IMR-90 (cell line): ENCODE data around the gene NR2F2. TPM values are rescaled to one million over a fixed set of nuclear protein-coding genes. Genes with fewer than 3 reads are reported as not detected.
A peak's percentile ranks its signal among the peaks of the same experiment; 100 is the strongest.

Experiments used
- ATAC-seq: fragments of 200-7000 bp; cut with Tn5 transposase; 2 replicates; pipeline ENCODE4 v1.9.1; 2020; ENCODE audit warnings: low read depth, mild to moderate bottlenecking, moderate library complexity
- BruUV-seq: library from RNA; stranded (reverse); fragments of 400-500 nt; replicated peaks from 2 replicates; lab custom pipeline; 2021; lab: Mats Ljungman, UMichigan
- CTCF ChIA-PET: fragments of 300-600 bp; formaldehyde crosslinking; extraction: SDS; loops from one replicate; lab custom pipeline; 2021; ENCODE audit warnings: antibody characterized with exemption; lab: Yijun Ruan, JAX
- POLR2A ChIA-PET: fragments of 300-600 bp; sonication (Branson Sonifier 250); formaldehyde crosslinking; loops from one replicate; lab custom pipeline; 2022; ENCODE audit warnings: antibody characterized with exemption; ENCODE audit not compliant: unreplicated experiment; lab: Charles Lee
- DNase-seq: peaks from one replicate; pipeline ENCODE4 v3.0.0; 2013
- H2AFZ ChIP-seq: replicated peaks from 2 replicates; pipeline ENCODE3; 2013; ENCODE audit warnings: low read length, mild to moderate bottlenecking; ENCODE audit not compliant: poor library complexity
- H2AK5ac ChIP-seq: 2 replicates; pipeline ENCODE4 v1.6.1; 2013; ENCODE audit warnings: low read depth, low read length, inconsistent platforms
- H2AK9ac ChIP-seq: replicated peaks from 2 replicates; pipeline ENCODE3; 2013; ENCODE audit warnings: mild to moderate bottlenecking, low read depth, low read length, moderate library complexity; ENCODE audit not compliant: poor library complexity
- H2BK120ac ChIP-seq: 2 replicates; pipeline ENCODE4 v1.6.1; 2013; ENCODE audit warnings: low read depth, low read length, inconsistent platforms
- H2BK15ac ChIP-seq: 3 replicates; pipeline ENCODE4 v1.6.1; 2013; ENCODE audit warnings: low read depth, low read length, inconsistent platforms
- H2BK20ac ChIP-seq: 2 replicates; pipeline ENCODE4 v1.6.1; 2013; ENCODE audit warnings: low read depth, mild to moderate bottlenecking, inconsistent platforms, low read length, moderate library complexity
- H2BK5ac ChIP-seq: 2 replicates; pipeline ENCODE4 v1.6.1; 2013; ENCODE audit warnings: mild to moderate bottlenecking, low read depth, low read length, inconsistent platforms; ENCODE audit not compliant: poor library complexity, severe bottlenecking
- H3K14ac ChIP-seq: replicated peaks from 2 replicates; pipeline ENCODE4 v1.6.1; 2013; ENCODE audit warnings: low read depth, low read length, inconsistent platforms
- H3K18ac ChIP-seq: 2 replicates; pipeline ENCODE4 v1.6.1; 2013; ENCODE audit warnings: low read depth, low read length, control low read depth
- H3K23ac ChIP-seq: 2 replicates; pipeline ENCODE4 v1.6.1; 2013; ENCODE audit warnings: low read depth, low read length, inconsistent platforms
- H3K27ac ChIP-seq: 2 replicates; pipeline ENCODE4 v1.5.1; 2013; ENCODE audit warnings: mild to moderate bottlenecking, control low read depth, low read length; ENCODE audit not compliant: insufficient read depth
- H3K27me3 ChIP-seq: 2 replicates; pipeline ENCODE4 v1.6.1; 2013; ENCODE audit warnings: low read length; ENCODE audit not compliant: control insufficient read depth, insufficient read depth
- H3K36me3 ChIP-seq: 2 replicates; pipeline ENCODE4 v1.6.1; 2013; ENCODE audit warnings: low read length, mixed read lengths; ENCODE audit not compliant: control insufficient read depth, insufficient read depth
- H3K4ac ChIP-seq: 2 replicates; pipeline ENCODE4 v1.6.1; 2013; ENCODE audit warnings: low read depth, low read length, inconsistent platforms
- H3K4me1 ChIP-seq: 2 replicates; pipeline ENCODE4 v1.6.1; 2013; ENCODE audit warnings: low read length, mixed read lengths; ENCODE audit not compliant: control insufficient read depth, insufficient read depth
- H3K4me2 ChIP-seq: 2 replicates; pipeline ENCODE4 v1.6.1; 2013; ENCODE audit warnings: low read depth, mild to moderate bottlenecking, control low read depth, low read length, moderate library complexity
- H3K4me3 ChIP-seq: 2 replicates; pipeline ENCODE4 v1.5.1; 2013; ENCODE audit warnings: low read depth, mild to moderate bottlenecking, control low read depth, low read length, moderate library complexity; ENCODE audit not compliant: insufficient read depth
- H3K56ac ChIP-seq: 2 replicates; pipeline ENCODE4 v1.6.1; 2013; ENCODE audit warnings: low read length, inconsistent platforms; ENCODE audit not compliant: insufficient read depth; ENCODE audit errors: extremely low read depth
- H3K79me1 ChIP-seq, 2 experiments: 2 replicates each; pipeline ENCODE4 v1.6.1; 2013; ENCODE audit warnings: low read length in 2 of 2, inconsistent platforms in 1 of 2, low read depth in 1 of 2
- H3K9ac ChIP-seq: 2 replicates; pipeline ENCODE4 v1.6.1; 2013; ENCODE audit warnings: low read depth, low read length, control low read depth
- H3K9me1 ChIP-seq: 2 replicates; pipeline ENCODE4 v1.6.1; 2013; ENCODE audit warnings: low read length, inconsistent platforms; ENCODE audit not compliant: insufficient read depth
- H3K9me3 ChIP-seq: 2 replicates; pipeline ENCODE4 v1.6.1; 2013; ENCODE audit warnings: low read length; ENCODE audit not compliant: control insufficient read depth, insufficient read depth
- H4K20me1 ChIP-seq: 2 replicates; pipeline ENCODE4 v1.6.1; 2013; ENCODE audit warnings: low read length, inconsistent platforms; ENCODE audit not compliant: insufficient read depth
- H4K5ac ChIP-seq: 2 replicates; pipeline ENCODE4 v1.6.1; 2013; ENCODE audit warnings: mild to moderate bottlenecking, low read depth, low read length, control low read depth
- H4K8ac ChIP-seq, 2 experiments: 2 replicates each; pipeline ENCODE4 v1.6.1; 2013; ENCODE audit warnings: low read depth in 2 of 2, low read length in 2 of 2, control low read depth in 1 of 2, inconsistent platforms in 1 of 2
- H4K91ac ChIP-seq: 2 replicates; pipeline ENCODE4 v1.6.1; 2013; ENCODE audit warnings: low read depth, low read length, inconsistent platforms; ENCODE audit not compliant: insufficient read depth
- CEBPB ChIP-seq: IDR thresholded peaks from 2 replicates; pipeline ENCODE4 v1.6.1; 2012; ENCODE audit warnings: low read depth, low read length, improper control_type of control experiment
- POLR2A ChIP-seq: IDR thresholded peaks from 2 replicates; pipeline ENCODE4 v1.6.1; 2012; ENCODE audit warnings: mild to moderate bottlenecking, low read depth, low read length
- RAD21 ChIP-seq: IDR thresholded peaks from 2 replicates; pipeline ENCODE4 v1.6.1; 2012; ENCODE audit warnings: low read length, improper control_type of control experiment
- WGBS, 2 experiments: methylation state at CpG; one replicate each; pipeline versions ENCODE4 v1.1.5 to v1.1.7; 2013; ENCODE audit warnings: missing lambda C conversion rate in 2 of 2; ENCODE audit not compliant: insufficient read length in 1 of 2; ENCODE audit errors: extremely low coverage in 2 of 2; 5-methylcytosine and 5-hydroxymethylcytosine counted together
- dilution Hi-C: fragments of 300-500 bp; cut with HindIII; formaldehyde crosslinking; loops from one replicate; pipeline ENCODE4 v1.14.3; 2018; ENCODE audit warnings: low sequenced_read_pairs; ENCODE audit not compliant: unreplicated experiment
- in situ Hi-C: fragments of 300-500 bp; cut with MboI; formaldehyde crosslinking; loops from 3 replicates; pipeline ENCODE4 v1.14.3; 2019; ENCODE audit warnings: low sequenced_read_pairs, inconsistent platforms, mixed read lengths
- intact Hi-C: fragments of 100-400 bp; cut with micrococcal nuclease; formaldehyde crosslinking; loops from 2 replicates; pipeline ENCODE4 v1.10.0; 2022
- polyA plus RNA-seq, 3 experiments: library from polyadenylated mRNA; depleted of rRNA; stranded (reverse); fragments of >200 nt; gene quantifications; 2 replicates each; pipeline ENCODE4 v1.2.3, GENCODE V29; 2012; ENCODE audit warnings: low replicate concordance in 1 of 3
- total RNA-seq: library from RNA; depleted of rRNA; stranded (reverse); fragments of >200 nt; gene quantifications from 2 replicates; pipeline ENCODE4 v1.2.3, GENCODE V29; 2012

The NR2F2 gene
- total and polyA plus RNA-seq, 2 of the 4 experiments (the other 2 are of a cell fraction) = 20.3 to 161 TPM

- in situ Hi-C loops = no loop called here
- Histone ChIP-seq H3K79me1 (peaks cover 0 to 18% of the 10 kb centered on the region in 2 experiments; a peak in 3 of 4 replicates), H3K56ac (no peak overlapping the region), H3K36me3 (no peaks in the 10 kb centered on the region), H3K9ac (no peak overlapping the region), H3K27ac (no peak overlapping the region), H3K9me1 (peaks cover 2% of the 10 kb centered on the region), H4K20me1 (no peaks in the 10 kb centered on the region), H2BK5ac (no peak overlapping the region), H4K8ac (no peak overlapping the region; a peak in 1 of 4 replicates), H2BK15ac (peak overlapping the region; percentile 85; the same call in 1 of the 3 replicates), H3K23ac (no peak overlapping the region), H2BK20ac (peak overlapping the region; percentile 81; the same call in 1 of the 2 replicates), H3K9me3 (peaks cover 7% of the 10 kb centered on the region), H3K4me2 (no peak overlapping the region), H3K4me1 (peaks cover 2% of the 10 kb centered on the region; the same call in 1 of the 2 replicates), H2AK5ac (0 out of 2 replicates have a peak overlapping the region, but pooled peaks have one; percentile 23), H3K14ac (no peak overlapping the region), H4K5ac (no peak overlapping the region), H2BK120ac (peak overlapping the region; percentile 72; the same call in 1 of the 2 replicates), H3K4me3 (no peak overlapping the region), H2AFZ (no peak overlapping the region), H3K27me3 (no peaks in the 10 kb centered on the region), H3K18ac (no peak overlapping the region), H3K4ac (peak overlapping the region; percentile 70; the same call in 1 of the 2 replicates), H2AK9ac (no peak overlapping the region), H4K91ac (no peak overlapping the region)
- ChIA-PET CTCF (interaction anchor here (0.6 to 1.0 kb wide), 3 partner anchors 11 to 1169 kb away, joined by 3 to 9 read pairs (median 8); no protein-coding TSS in a partner anchor), POLR2A (interaction anchor here (0.6 to 0.7 kb wide), 3 partner anchors 35 to 326 kb away, joined by 3 to 8 read pairs (median 7); no protein-coding TSS in a partner anchor)
- BruUV-seq = no TSS peak
- peak; percentile 83 for ATAC-seq
- DNase-seq = peak; percentile 95
- intact Hi-C loops = no loop called here
- dilution Hi-C loops = no loop called here
- no CpG with 5 or more reads among the region's 9 CpGs for WGBS, 2 experiments
- TF ChIP-seq CEBPB (peak; percentile 18; the same call in 1 of the 2 replicates), POLR2A (no peak), RAD21 (0 out of 2 replicates have a peak, but pooled peaks have one; percentile 9)
Measured at GRCh38 chr15:96296264-96296663, 34.2 kb upstream of the NR2F2 start.
